ENCODE data around the gene TMEM121.

The TMEM121 gene

DNA sequence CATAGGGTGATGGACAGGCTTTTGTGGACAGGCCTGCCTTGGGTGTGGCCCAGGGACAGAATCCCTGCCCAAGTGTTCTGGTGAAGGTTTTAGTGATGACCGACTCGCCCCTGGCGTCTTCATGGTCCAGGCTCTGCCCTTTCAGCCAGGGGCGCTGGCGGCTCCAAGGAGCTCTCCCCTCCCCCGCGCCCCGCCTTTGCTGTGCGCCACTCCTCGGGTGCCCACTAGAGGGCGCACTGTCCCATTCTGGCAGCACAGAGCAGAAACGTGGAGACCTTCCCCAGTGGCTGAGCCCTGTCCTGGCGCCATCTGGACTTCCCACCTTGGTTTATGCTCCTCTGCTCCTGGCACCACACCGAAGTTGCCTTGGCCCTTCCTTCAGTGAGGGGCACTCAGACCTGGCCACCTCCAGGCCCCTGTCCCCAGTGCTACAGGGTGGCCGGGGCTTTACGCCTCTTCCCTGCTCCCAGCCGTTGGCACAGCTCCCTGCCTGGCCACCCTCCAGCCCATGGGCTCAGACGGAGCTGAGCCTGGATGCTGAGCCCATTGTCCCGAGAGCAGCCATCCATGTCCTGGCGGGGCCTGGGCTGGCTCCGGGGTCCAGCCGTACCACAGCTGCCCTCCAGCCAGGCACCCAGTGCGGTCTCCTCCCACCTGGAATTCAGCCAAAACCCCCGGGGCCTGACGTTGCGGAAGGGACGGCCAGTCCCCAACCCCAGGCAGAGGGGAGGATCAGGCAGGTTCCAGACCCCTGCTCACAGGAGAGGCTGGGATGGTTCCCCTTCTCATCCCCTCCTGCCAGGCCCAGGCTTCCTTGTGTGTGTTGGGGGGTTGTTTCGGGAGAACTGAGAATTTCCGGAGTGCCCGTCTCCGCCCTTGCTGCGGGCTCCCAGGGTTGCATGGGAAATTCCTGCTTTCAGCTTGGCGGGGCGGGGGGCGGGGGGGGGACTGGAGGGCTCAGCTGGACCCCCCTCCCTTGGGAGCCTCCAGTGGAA, 45.3 kb upstream of the TMEM121 start:
- H3K27ac ChIP-seq: peak overlapping the region; percentile 99
- TF ChIP-seq CTCF (conservative IDR thresholded peaks at IDR 0.05): peak; percentile 97

GRCh38 chr14:105481886-105482457, 44.4 kb upstream of the TMEM121 start:
- peak overlapping the region; percentile 99 for H3K27ac ChIP-seq
- TF ChIP-seq CTCF (conservative IDR thresholded peaks at IDR 0.05): no peak

GRCh38 chr14:105482486-105483110, 43.8 kb upstream of the TMEM121 start:
- H3K27ac ChIP-seq: peak overlapping the region; percentile 99
- TF ChIP-seq CTCF (conservative IDR thresholded peaks at IDR 0.05): no peak

GRCh38 chr14:105483300-105484068, 42.9 kb upstream of the TMEM121 start:
- no peak for TF ChIP-seq CTCF (conservative IDR thresholded peaks at IDR 0.05)
- H3K27ac ChIP-seq: peak overlapping the region; percentile 99

DNA sequence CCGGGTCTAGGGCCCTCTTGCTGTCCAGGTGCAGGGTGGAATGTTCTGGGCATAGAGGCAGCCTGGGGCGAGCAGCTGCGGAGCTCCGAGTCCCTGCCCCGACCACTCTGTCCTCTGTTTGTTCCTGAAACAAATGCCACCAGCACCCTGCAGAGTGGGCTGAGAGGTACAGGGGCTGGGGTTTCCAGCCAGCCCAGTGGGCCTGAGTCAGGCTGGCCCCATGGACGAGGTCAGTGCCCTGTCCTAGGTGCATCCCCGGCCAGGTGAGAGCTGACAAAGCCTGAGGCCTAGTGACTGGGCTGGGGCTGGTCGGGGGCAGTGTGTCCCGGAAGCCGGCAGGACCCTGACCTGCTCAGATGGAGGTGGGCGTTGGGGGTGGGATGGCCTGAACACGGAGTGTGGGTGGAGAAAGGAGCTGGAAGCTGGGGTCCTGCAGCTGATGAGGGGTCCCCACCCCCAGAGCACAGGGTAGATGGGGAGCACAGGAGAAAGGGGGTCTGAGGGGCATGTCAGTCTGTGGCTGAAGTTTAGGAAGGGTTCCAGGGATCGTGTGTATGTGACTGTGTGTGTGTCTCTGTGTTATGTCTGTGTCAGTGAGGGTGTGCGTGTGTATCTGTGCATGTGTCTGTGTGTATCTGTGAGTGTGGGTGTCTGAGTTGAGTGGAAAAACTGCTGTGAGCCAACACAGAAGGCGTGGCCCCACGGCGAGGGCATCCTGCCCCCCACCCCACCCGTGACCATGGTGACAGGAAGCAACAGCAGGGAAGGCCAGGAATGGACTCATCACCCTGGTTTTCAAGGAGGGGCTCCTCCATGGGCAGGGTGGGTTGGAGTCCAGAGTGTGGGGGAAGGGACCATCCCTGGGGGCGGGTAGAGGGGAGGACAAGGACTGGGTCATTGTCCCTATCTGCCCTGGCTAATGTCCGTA, 42.0 kb upstream of the TMEM121 start:
- no peak for TF ChIP-seq CTCF (conservative IDR thresholded peaks at IDR 0.05)
- H3K27ac ChIP-seq: peak overlapping the region; percentile 99

GRCh38 chr14:105484997-105485393, 41.4 kb upstream of the TMEM121 start:
- H3K27ac ChIP-seq: no peak overlapping the region
- TF ChIP-seq CTCF (conservative IDR thresholded peaks at IDR 0.05): no peak

Measured in VCaP (cell line).